ENCODE results near the gene PRKN.

PRKN gene

DNA sequence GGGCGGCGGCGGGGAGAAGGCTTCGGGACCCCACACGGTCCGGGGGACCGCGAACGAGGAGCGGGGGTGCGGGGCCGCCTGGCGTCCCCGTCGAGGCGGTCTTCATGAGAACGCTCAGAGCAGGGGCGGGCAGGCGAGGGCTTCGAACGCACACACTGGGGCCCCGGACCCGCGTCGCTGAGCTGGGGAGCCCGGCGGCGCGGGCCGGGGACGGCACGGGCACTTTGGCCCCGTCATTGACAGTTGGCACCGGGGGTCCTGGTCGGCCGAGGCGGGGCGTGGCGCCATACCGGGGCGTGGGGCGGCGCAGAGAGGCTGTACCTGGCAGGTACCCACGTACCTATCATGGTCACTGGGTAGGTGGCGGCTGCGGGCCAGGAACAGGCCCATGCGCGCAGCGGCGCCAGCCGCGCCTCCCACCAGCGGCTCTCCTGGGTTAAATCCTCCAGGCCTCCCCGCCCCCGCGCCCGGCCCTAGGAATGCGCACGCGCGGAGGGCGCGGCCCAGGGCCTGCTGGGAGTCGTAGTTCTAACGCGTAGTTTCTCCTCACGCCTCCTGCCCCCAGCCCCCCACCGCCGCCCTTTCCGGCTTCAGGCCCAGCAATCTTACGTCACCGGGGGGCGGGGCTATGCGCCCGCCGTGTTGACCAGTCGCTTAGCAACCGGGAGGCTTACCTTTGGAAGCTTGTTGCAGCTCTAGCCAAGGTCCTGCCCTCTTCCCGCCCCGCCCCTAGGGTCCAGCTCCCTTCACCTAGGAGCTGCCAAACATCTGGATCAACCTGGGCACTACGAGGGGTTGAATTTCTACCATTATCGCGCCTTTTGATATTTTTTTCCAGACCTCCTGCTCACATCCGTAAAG lies at the start of gene PRKN, which contains the start of gene PACRG:
Gene PRKN, minus strand, starts transcription at position 445 of the 861 bp plus-strand sequence.
Gene PACRG, plus strand, starts transcription at position 653 of the 861 bp plus-strand sequence.
- Histone ChIP-seq H3K4me3 (peak within 1 kb of the TSS; percentile 57 to 94 (median 81)), H3K27ac (peak within 1 kb of the TSS; percentile 36 to 98 (median 90))

DNA sequence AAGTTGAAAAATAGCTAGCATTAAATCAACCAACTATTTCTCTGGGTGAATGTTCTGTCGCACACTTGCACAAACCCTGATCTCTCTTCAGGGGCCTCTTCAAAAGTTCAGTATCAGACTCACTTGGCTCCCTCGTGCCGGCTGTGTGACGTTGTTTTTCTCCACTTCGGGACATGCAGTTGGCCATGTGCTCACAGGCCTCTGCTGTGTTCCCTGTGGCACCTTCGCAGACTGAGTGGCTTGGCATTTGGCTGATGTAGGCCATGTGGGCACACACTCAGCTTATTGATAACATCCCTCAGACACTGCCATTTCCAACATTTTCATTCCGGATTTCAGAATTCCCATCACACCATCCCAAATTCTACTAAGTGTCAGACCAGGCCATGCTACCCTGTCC lies 49.5 kb upstream of the PRKN start:
- H3K27ac ChIP-seq, result no peak overlapping the region
- no peak overlapping the region for H3K4me3 ChIP-seq

DNA sequence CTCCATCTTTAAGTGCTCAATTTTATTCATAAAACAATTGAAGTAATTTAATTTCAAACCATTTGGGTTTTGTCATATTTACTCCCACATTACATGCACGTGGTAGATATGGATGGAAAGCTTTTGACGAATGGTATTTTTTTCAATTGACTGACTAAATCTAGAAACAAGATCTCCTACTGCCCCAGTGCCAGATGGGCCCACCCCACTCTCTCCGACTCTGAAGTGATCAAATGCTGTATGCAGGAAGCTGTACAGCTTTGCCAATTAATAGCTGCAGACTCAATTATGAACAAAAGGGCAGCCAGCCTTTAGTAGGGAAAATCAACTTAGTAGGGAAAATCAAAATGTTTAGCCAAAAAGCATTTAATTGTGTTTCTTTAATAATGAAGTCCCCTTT lies 46.4 kb upstream of the PRKN start:
- no peak overlapping the region for H3K4me3 ChIP-seq
- no peak overlapping the region for H3K27ac ChIP-seq

DNA sequence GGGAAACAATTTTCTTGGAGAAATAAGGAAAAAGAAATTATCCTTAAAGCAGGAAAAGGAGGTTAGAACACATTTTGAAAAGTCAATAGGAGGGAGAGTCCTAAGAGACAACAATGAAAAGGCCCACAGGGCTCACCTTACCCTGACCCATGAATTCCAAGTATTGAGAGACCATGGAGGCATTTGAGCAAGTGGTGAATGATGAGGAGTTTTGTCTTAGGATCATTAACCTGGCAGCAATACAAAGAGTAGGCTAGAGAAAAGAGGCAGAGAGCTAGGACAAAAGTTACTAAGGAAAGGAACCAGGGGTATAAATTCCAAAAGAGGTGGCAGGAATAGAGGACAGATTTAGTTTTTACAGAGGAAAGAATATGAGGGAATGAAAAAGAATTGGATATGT lies 44.9 kb upstream of the PRKN start:
- H3K4me3 ChIP-seq, result no peak overlapping the region

GRCh38 chr6:162770955-162771354 lies 43.4 kb upstream of the PRKN start:
- no peak overlapping the region for H3K4me3 ChIP-seq
- H3K27ac ChIP-seq, result no peak overlapping the region

More for the DNA sequence above, 44.9 kb upstream of the PRKN start:
- no peak overlapping the region for H3K27ac ChIP-seq

DNA sequence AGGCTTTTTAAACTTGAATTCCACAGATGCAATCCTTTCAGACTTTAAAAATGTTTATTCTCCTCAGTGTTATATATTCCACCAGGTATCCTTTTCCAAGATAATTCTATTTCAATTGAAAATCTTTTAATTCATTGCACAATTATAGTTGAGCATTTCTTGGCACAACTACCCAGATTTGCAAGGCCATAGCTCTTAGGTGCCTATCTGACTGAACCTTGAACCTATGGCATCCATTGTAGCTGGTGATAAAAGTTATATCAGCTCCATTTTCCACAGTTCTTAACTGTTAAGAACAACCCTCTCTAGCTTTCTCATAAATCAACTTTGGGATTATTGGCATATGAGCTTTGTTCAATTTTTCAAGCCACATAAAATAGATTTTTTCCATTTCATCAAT lies 42.6 kb upstream of the PRKN start:
- Histone ChIP-seq H3K27ac (no peak overlapping the region), H3K4me3 (no peak overlapping the region)

DNA sequence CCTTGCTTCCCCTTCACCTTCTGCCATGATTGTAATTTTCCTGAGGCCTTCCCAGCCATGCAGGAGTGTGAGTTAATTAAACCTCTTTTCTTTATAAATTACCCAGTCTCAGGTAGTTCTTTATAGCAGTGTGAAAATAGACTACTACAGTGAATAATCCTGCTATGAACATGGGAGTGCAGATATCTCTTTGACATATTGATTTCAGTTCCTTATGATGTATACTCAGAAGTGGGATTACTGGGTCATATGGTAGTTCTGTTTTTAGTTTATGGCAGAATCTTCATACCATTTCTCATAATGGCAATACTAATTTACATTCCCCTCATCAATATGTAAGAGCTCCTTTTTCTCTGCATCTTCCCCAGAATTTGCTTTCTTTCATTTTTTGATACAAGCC lies 26.2 kb upstream of the PRKN start:
- no peak overlapping the region for H3K4me3 ChIP-seq
- no peak overlapping the region for H3K27ac ChIP-seq

GRCh38 chr6:162751211-162751859 lies 23.8 kb upstream of the PRKN start:
- no peak overlapping the region for H3K27ac ChIP-seq
- H3K4me3 ChIP-seq, result no peak overlapping the region

- no peak overlapping the region for H3K27ac ChIP-seq
- no peak overlapping the region for H3K4me3 ChIP-seq
These were observed 23.2 kb upstream of the PRKN start for GRCh38 chr6:162750776-162751175.

GRCh38 chr6:162736961-162737360 lies 9.4 kb upstream of the PRKN start:
- H3K4me3 ChIP-seq, result no peak overlapping the region
- H3K27ac ChIP-seq, result no peak overlapping the region

DNA sequence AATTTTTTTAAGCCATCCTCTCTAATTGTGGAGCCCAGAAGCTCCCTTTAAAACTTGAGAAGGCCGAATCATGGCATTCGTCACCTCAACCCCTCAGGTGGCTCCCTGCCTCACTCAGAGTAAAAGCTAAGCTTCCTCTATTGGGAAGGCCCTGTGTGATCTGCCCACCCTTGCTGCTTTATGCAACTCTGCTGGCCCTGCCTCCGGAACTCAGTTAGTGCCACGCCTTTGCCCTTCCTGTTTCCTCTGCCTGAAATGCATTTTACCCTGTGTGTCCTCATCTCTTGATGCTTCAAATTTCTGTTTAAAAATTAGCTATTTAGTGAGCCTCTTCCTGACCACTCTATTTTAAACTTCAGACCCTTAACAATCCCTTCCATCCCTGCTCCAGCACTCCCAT lies 5.9 kb upstream of the PRKN start:
- H3K27ac ChIP-seq, result no peak overlapping the region
- H3K4me3 ChIP-seq, result no peak overlapping the region

GRCh38 chr6:162730502-162730901 lies 2.9 kb upstream of the PRKN start:
- H3K27ac ChIP-seq, result no peak overlapping the region
- no peak overlapping the region for H3K4me3 ChIP-seq

- H3K4me3 ChIP-seq, result no peak overlapping the region
- H3K27ac ChIP-seq, result peak overlapping the region in 8 of 21 experiments; percentile 67 to 98 (median 94)
These were observed 1.1 kb upstream of the PRKN start for GRCh38 chr6:162728706-162729105.

GRCh38 chr6:162728197-162728596 lies 631 bp upstream of the PRKN start:
- peak overlapping the region; percentile 57 to 94 (median 81) for H3K4me3 ChIP-seq
- H3K27ac ChIP-seq, result peak overlapping the region in 13 of 21 experiments; percentile 4 to 98 (median 91)

DNA sequence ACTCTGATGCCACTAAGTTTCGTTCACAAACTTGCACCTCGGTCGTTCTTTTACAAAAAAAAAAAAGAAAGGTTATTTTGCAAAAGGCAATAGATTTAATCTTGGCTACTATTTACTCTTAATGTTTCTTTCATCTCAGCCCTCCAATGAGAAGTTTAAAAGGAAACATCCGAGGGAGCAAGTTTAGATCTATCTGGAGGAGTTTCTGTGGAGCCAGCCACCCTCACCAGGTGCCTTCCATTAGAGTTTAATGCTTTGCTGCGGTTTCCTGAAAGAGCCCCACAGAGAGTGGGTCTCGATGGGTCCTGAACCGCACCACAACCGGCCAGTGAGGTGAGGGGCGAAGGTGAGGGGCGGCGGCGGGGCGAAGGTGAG lies 632 bp downstream of the PRKN start:
- Histone ChIP-seq H3K27ac (peak overlapping the region; percentile 36 to 98 (median 90)), H3K4me3 (peak overlapping the region; percentile 57 to 94 (median 81))

- H3K27ac ChIP-seq, result no peak overlapping the region
- H3K4me3 ChIP-seq, result no peak overlapping the region
These were observed 4.9 kb downstream of the PRKN start for GRCh38 chr6:162722633-162723032.

DNA sequence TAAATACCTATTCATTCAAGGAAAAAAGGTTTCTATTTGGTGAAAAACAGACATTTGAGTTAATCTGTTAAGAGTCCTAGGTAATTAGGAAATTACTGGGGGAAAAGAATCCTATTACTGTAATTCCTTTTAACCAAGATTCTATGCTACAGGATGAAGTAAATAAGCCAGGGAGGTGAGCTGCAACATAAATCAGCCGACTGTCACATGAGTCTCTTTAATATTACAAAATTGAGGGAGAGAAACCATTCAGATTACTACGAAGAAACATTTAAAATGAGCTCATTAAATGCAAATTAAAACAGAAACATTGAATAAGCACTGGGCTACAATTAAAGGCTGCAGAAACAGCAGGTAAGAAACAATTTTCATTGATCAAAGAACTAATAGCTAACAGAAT lies 5.3 kb downstream of the PRKN start:
- Histone ChIP-seq H3K27ac (no peak overlapping the region), H3K4me3 (no peak overlapping the region)

DNA sequence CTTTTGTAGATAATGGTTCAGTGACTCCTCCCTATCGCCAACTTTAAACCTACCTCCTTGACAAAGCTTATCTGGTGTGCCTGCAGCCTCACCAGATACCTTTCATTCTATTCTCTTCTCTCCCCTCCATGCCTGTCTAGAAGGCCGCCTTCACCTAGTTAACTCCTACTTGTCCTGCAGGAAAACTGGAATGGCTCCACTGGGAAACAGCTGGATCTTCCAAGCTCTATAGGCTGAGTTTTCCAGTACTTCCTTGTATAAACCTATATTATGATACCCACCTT lies 6.2 kb downstream of the PRKN start:
- H3K27ac ChIP-seq, result no peak overlapping the region
- no peak overlapping the region for H3K4me3 ChIP-seq

- H3K27ac ChIP-seq, result no peak overlapping the region
- H3K4me3 ChIP-seq, result no peak overlapping the region
These were observed 8.0 kb downstream of the PRKN start for GRCh38 chr6:162719528-162719927.

GRCh38 chr6:162715601-162716000 lies 12.0 kb downstream of the PRKN start:
- H3K27ac ChIP-seq, result no peak overlapping the region
- H3K4me3 ChIP-seq, result no peak overlapping the region

GRCh38 chr6:162713974-162714780 lies 13.4 kb downstream of the PRKN start:
- H3K27ac ChIP-seq, result no peak overlapping the region
- H3K4me3 ChIP-seq, result no peak overlapping the region
